CD4-positive, alpha-beta T cell (primary cell): ENCODE measurements around the gene PIAS4. TPM values are rescaled to one million over a fixed set of nuclear protein-coding genes. Genes with fewer than 3 reads are reported as not detected.
A peak's percentile ranks its signal among the peaks of the same experiment; 100 is the strongest.

Experiments used
- ATAC-seq: fragments of 200-7000 bp; cut with Tn5 transposase; one replicate; pipeline ENCODE4 v1.10.0; 2022; ENCODE audit warnings: mild to moderate bottlenecking; ENCODE audit not compliant: poor library complexity
- CTCF ChIA-PET: fragments of 350-600 bp; sonication (Branson Sonifier 250); formaldehyde crosslinking; loops from one replicate; lab custom pipeline; 2021; ENCODE audit warnings: antibody characterized with exemption, inconsistent platforms; lab: Charles Lee
- POLR2A ChIA-PET: fragments of 350-600 bp; sonication (Branson Sonifier 250); formaldehyde crosslinking; loops from one replicate; lab custom pipeline; 2021; ENCODE audit warnings: antibody characterized with exemption, inconsistent platforms; lab: Charles Lee
- DNase-seq, 14 experiments: peaks; one replicate each; pipeline ENCODE4 v3.0.0-alpha.2; 2013 to 2020; ENCODE audit warnings: mixed read lengths in 2 of 14
- H3K27ac ChIP-seq, 2 donors: one replicate each; pipeline versions ENCODE4 v1.5.1 to v1.7.0; 2013; ENCODE audit warnings: low read length in 2 of 2, low read depth in 1 of 2, mild to moderate bottlenecking in 1 of 2
- H3K27me3 ChIP-seq, 2 experiments: 1 replicate in 1 of 2; 2 replicates in 1 of 2; pipeline versions ENCODE4 v1.6.1 to v1.7.0; 2013; ENCODE audit warnings: low read length in 2 of 2, control low read depth in 1 of 2, mild to moderate bottlenecking in 1 of 2, moderate library complexity in 1 of 2; ENCODE audit not compliant: insufficient read depth in 2 of 2, control insufficient read depth in 1 of 2
- H3K36me3 ChIP-seq: one replicate; pipeline ENCODE4 v1.6.1; 2013; ENCODE audit warnings: low read length, control low read depth; ENCODE audit not compliant: insufficient read depth
- H3K4me1 ChIP-seq: one replicate; pipeline ENCODE4 v1.6.1; 2013; ENCODE audit warnings: low read length, control low read depth; ENCODE audit not compliant: insufficient read depth
- H3K4me3 ChIP-seq: one replicate; pipeline ENCODE4 v1.5.1; 2013; ENCODE audit warnings: mild to moderate bottlenecking, low read length, moderate library complexity
- H3K9me3 ChIP-seq, 2 experiments: 1 replicate in 1 of 2; 2 replicates in 1 of 2; pipeline versions ENCODE4 v1.6.1 to v1.7.0; 2013; ENCODE audit warnings: low read length in 2 of 2, mild to moderate bottlenecking in 2 of 2, control low read depth in 1 of 2, moderate library complexity in 1 of 2; ENCODE audit not compliant: control insufficient read depth in 1 of 2, insufficient read depth in 1 of 2
- H3K27ac Mint-ChIP-seq: one replicate; pipeline ENCODE4 v1.8.0; 2020; ENCODE audit warnings: mixed read lengths
- H3K27me3 Mint-ChIP-seq: one replicate; pipeline ENCODE4 v1.8.0; 2021; ENCODE audit warnings: mixed read lengths
- H3K36me3 Mint-ChIP-seq: one replicate; pipeline ENCODE4 v1.8.0; 2021; ENCODE audit warnings: low read depth, mixed read lengths
- H3K4me1 Mint-ChIP-seq: one replicate; pipeline ENCODE4 v1.8.0; 2021; ENCODE audit warnings: low read depth, mixed read lengths
- H3K4me3 Mint-ChIP-seq: one replicate; pipeline ENCODE4 v1.8.0; 2020; ENCODE audit warnings: mild to moderate bottlenecking, mixed read lengths
- H3K9me3 Mint-ChIP-seq: one replicate; pipeline ENCODE4 v1.8.0; 2020; ENCODE audit warnings: mixed read lengths
- CTCF ChIP-seq: fragments of 200-600 bp; IDR thresholded peaks from one replicate; pipeline ENCODE4 v1.8.0; 2022; ENCODE audit warnings: antibody characterized with exemption, mild to moderate bottlenecking
- intact Hi-C, 2 experiments: fragments of 100-400 bp; cut with DNase I in 1 of 2; cut with micrococcal nuclease in 1 of 2; formaldehyde crosslinking; loops; one replicate each; pipeline versions ENCODE4 v1.15.1 to v1.9.0; 2023 to 2025; cut with DNase I, micrococcal nuclease
- total RNA-seq, 174 experiments: library from RNA in 2 of 174; stranded (reverse) in 2 of 174; gene quantifications; one replicate each; pipeline ENCODE4 v1.2.3 and lab custom pipeline; 2021 to 2026

The PIAS4 gene
- total RNA-seq, 2 experiments from 2014 or later: 14.5 to 16.5 TPM

- DNase-seq (peak in 3 of 14 experiments; percentile 13 to 41 (median 17)), ATAC-seq (no peak)
- H3K27ac ChIP-seq: no peak overlapping the region
- Mint-ChIP-seq H3K4me1 (peaks cover 21% of the 10 kb centered on the region), H3K4me3 (peak overlapping the region; percentile 42), H3K36me3 (peaks cover 87% of the 10 kb centered on the region), H3K27ac (no peak overlapping the region), H3K9me3 (no peaks in the 10 kb centered on the region), H3K27me3 (no peaks in the 10 kb centered on the region)
- H3K4me1 ChIP-seq: peaks cover 45% of the 10 kb centered on the region
- no peak overlapping the region for H3K4me3 ChIP-seq
- H3K36me3 ChIP-seq: peaks cover 90% of the 10 kb centered on the region
- peaks cover 0 to 18% of the 10 kb centered on the region in 2 experiments for H3K9me3 ChIP-seq
- CTCF ChIA-PET: no interaction called here
- no peak for TF ChIP-seq CTCF
- H3K27me3 ChIP-seq: peaks cover 0 to 3% of the 10 kb centered on the region in 2 experiments
- POLR2A ChIA-PET: interaction anchor here (1.6 kb wide), 2 partner anchors 9 to 81 kb away, joined by 3 to 7 read pairs; partner anchors contain the start of gene DAPK3
- intact Hi-C loops: no loop called here
Measured at GRCh38 chr19:3979289-3979673, 28.3 kb upstream of the PIAS4 start.

- Mint-ChIP-seq H3K36me3 (peaks cover 92% of the 10 kb centered on the region), H3K9me3 (no peaks in the 10 kb centered on the region), H3K4me3 (peak overlapping the region; percentile 42), H3K4me1 (peaks cover 26% of the 10 kb centered on the region), H3K27ac (no peak overlapping the region), H3K27me3 (no peaks in the 10 kb centered on the region)
- peak in 3 of 14 experiments; percentile 11 to 41 (median 19) for DNase-seq
- no peak for ATAC-seq
- H3K27me3 ChIP-seq: peaks cover 0 to 3% of the 10 kb centered on the region in 2 experiments
- POLR2A ChIA-PET: interaction anchor here (0.6 to 1.6 kb wide), 4 partner anchors 9 to 408 kb away, joined by 3 to 7 read pairs (median 4); partner anchors contain the start of gene DAPK3
- H3K4me1 ChIP-seq: peaks cover 47% of the 10 kb centered on the region
- no peak overlapping the region for H3K4me3 ChIP-seq
- H3K9me3 ChIP-seq: peaks cover 0 to 18% of the 10 kb centered on the region in 2 experiments
- CTCF ChIA-PET: no interaction called here
- peaks cover 92% of the 10 kb centered on the region for H3K36me3 ChIP-seq
- TF ChIP-seq CTCF: no peak
- H3K27ac ChIP-seq: no peak overlapping the region
- intact Hi-C loops: loop anchor here in 1 of 2 experiments (10.0 kb wide), 1 partner anchor 125 kb away; no protein-coding TSS in a partner anchor
Measured at GRCh38 chr19:3979674-3980352, 27.7 kb upstream of the PIAS4 start.

DNA sequence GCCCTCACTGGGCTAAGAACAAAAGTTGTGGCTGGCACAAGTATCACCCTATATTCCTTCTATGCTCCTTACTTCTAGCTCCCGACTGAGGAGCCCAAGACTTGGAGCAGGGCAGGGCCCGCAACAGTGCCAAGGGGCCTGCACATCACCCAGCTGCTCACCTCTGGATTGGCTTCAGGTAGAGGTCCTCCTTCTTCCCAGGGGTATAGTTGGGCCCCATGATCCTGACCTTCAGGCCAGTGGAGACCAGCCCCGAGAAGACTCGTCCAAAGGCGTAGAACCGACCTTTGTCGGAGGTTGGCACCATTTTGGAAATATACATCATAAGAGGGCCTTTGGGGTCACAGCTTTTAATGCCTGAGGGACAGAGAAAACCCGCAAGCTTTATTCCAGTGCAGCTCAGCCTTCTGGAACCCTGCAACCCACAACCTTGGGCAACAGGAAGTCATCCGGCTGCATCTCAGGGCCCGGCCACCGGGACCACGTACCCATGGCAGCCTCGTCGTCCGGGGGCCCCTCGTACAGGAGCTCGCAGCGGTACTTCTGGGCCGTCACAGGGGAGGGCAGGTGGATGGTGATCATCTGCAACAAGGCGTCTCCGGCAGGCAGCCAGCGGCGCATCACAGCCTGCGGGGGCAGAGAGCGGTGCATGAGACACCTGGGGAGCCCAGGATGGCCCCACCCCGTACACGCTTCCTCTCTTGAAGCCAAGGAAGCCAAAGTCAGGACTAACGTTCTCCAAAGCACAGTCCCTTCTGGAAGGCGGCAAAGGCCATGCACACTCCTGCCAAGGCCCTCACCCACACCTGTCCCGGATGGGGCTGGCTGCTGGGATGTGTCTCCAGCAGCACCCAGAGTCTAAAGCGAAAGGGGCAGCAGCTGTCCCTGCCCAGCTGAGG is 26.9 kb upstream of the PIAS4 start:
- intact Hi-C loops: loop anchor here in 1 of 2 experiments (10.0 kb wide), 1 partner anchor 124 kb away; no protein-coding TSS in a partner anchor
- no peak for ATAC-seq
- POLR2A ChIA-PET: interaction anchor here (0.6 to 1.6 kb wide), 4 partner anchors 10 to 409 kb away, joined by 3 to 7 read pairs (median 4); partner anchors contain the start of gene DAPK3
- H3K27me3 ChIP-seq: peaks cover 0 to 3% of the 10 kb centered on the region in 2 experiments
- H3K9me3 ChIP-seq: peaks cover 0 to 18% of the 10 kb centered on the region in 2 experiments
- Mint-ChIP-seq H3K36me3 (peaks cover 94% of the 10 kb centered on the region), H3K27me3 (no peaks in the 10 kb centered on the region), H3K4me1 (peaks cover 34% of the 10 kb centered on the region), H3K9me3 (no peaks in the 10 kb centered on the region), H3K4me3 (no peak overlapping the region), H3K27ac (no peak overlapping the region)
- peak in 2 of 14 experiments; percentile 23 to 39 for DNase-seq
- H3K36me3 ChIP-seq: peaks cover 86% of the 10 kb centered on the region
- H3K4me3 ChIP-seq: no peak overlapping the region
- CTCF ChIA-PET: no interaction called here
- no peak for TF ChIP-seq CTCF
- H3K27ac ChIP-seq: no peak overlapping the region
- peaks cover 49% of the 10 kb centered on the region for H3K4me1 ChIP-seq
